ENCODE measurements around the gene IQSEC1.

The IQSEC1 gene

DNA sequence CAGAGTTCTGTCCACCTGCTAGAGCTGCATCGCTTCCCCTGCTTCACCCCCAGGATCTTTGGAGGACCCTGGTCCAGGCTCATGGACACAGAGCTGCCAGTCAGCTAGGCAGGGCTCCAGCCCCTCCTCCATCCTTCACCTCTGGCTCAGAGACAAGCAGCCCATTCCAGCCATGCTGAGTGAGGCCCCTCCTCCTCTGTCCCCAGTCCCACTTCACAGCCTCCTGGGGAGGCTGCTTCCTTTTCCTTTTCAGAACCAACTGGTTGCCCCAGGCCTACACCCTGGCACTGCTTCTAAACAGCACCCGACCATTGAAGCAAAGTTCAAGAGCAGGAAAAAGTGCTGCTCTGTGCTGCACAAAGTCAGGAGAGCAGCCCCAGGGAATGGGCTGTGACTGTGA is 22.2 kb downstream of the IQSEC1 start:
- TF ChIP-seq FOXP2 (optimal IDR thresholded peaks at IDR 0.05; ENCODE audit: borderline replicate concordance, extremely low read depth, extremely low read length, insufficient read depth) = no peak
- no peak for TF ChIP-seq POLR2AphosphoS5 (IDR thresholded peaks at IDR 0.05; ENCODE audit: low read depth, low read length)
- no peak for TF ChIP-seq REST (IDR thresholded peaks at IDR 0.05; ENCODE audit: insufficient read depth in 1 of 2, low read depth in 2 of 2, low read length in 2 of 2)
- TF ChIP-seq TAF1 (IDR thresholded peaks at IDR 0.05; ENCODE audit: borderline replicate concordance, insufficient read depth, low read length) = no peak

DNA sequence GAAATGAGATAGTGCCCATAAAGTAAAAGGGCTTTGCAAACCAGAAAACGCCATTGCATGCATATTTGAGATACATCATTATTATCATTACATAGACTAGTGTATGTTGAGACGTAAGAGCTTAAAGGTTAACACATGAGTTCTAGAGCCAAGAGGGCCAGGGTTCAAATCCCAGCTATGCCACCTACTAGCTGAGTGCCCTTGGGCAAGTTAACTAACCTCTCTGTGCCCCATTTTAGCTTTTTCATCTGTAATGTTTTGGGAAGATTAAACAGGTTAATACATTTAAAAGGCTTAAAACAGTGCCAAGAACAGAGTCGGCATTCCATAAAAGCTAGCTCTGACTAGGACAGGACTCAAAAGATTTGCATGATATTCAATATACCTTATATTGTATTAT is 22.8 kb downstream of the IQSEC1 start:
- TF ChIP-seq REST (IDR thresholded peaks at IDR 0.05; ENCODE audit: insufficient read depth in 1 of 2, low read depth in 2 of 2, low read length in 2 of 2) (no peak), SIN3A (IDR thresholded peaks at IDR 0.05; ENCODE audit: borderline replicate concordance, insufficient read depth, low read length) (no peak), POLR2AphosphoS5 (IDR thresholded peaks at IDR 0.05; ENCODE audit: low read depth, low read length) (no peak), FOXP2 (optimal IDR thresholded peaks at IDR 0.05; ENCODE audit: borderline replicate concordance, extremely low read depth, extremely low read length, insufficient read depth) (no peak), TAF1 (IDR thresholded peaks at IDR 0.05; ENCODE audit: borderline replicate concordance, insufficient read depth, low read length) (no peak)

GRCh38 chr3:13049400-13049799 is 23.8 kb downstream of the IQSEC1 start:
- TF ChIP-seq REST (IDR thresholded peaks at IDR 0.05; ENCODE audit: insufficient read depth in 1 of 2, low read depth in 2 of 2, low read length in 2 of 2) (no peak), FOXP2 (optimal IDR thresholded peaks at IDR 0.05; ENCODE audit: borderline replicate concordance, extremely low read depth, extremely low read length, insufficient read depth) (no peak), POLR2AphosphoS5 (IDR thresholded peaks at IDR 0.05; ENCODE audit: low read depth, low read length) (no peak), TAF1 (IDR thresholded peaks at IDR 0.05; ENCODE audit: borderline replicate concordance, insufficient read depth, low read length) (no peak), SIN3A (IDR thresholded peaks at IDR 0.05; ENCODE audit: borderline replicate concordance, insufficient read depth, low read length) (no peak)

GRCh38 chr3:13047296-13048165 is 25.7 kb downstream of the IQSEC1 start:
- TF ChIP-seq SIN3A (IDR thresholded peaks at IDR 0.05; ENCODE audit: borderline replicate concordance, insufficient read depth, low read length) (no peak), FOXP2 (optimal IDR thresholded peaks at IDR 0.05; ENCODE audit: borderline replicate concordance, extremely low read depth, extremely low read length, insufficient read depth) (no peak), POLR2AphosphoS5 (IDR thresholded peaks at IDR 0.05; ENCODE audit: low read depth, low read length) (no peak), TAF1 (IDR thresholded peaks at IDR 0.05; ENCODE audit: borderline replicate concordance, insufficient read depth, low read length) (no peak), REST (IDR thresholded peaks at IDR 0.05; ENCODE audit: insufficient read depth in 1 of 2, low read depth in 2 of 2, low read length in 2 of 2) (no peak)
